Measurements from ENCODE around the gene MARCHF4.

Gene MARCHF4, protein sequence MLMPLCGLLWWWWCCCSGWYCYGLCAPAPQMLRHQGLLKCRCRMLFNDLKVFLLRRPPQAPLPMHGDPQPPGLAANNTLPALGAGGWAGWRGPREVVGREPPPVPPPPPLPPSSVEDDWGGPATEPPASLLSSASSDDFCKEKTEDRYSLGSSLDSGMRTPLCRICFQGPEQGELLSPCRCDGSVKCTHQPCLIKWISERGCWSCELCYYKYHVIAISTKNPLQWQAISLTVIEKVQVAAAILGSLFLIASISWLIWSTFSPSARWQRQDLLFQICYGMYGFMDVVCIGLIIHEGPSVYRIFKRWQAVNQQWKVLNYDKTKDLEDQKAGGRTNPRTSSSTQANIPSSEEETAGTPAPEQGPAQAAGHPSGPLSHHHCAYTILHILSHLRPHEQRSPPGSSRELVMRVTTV

DNA sequence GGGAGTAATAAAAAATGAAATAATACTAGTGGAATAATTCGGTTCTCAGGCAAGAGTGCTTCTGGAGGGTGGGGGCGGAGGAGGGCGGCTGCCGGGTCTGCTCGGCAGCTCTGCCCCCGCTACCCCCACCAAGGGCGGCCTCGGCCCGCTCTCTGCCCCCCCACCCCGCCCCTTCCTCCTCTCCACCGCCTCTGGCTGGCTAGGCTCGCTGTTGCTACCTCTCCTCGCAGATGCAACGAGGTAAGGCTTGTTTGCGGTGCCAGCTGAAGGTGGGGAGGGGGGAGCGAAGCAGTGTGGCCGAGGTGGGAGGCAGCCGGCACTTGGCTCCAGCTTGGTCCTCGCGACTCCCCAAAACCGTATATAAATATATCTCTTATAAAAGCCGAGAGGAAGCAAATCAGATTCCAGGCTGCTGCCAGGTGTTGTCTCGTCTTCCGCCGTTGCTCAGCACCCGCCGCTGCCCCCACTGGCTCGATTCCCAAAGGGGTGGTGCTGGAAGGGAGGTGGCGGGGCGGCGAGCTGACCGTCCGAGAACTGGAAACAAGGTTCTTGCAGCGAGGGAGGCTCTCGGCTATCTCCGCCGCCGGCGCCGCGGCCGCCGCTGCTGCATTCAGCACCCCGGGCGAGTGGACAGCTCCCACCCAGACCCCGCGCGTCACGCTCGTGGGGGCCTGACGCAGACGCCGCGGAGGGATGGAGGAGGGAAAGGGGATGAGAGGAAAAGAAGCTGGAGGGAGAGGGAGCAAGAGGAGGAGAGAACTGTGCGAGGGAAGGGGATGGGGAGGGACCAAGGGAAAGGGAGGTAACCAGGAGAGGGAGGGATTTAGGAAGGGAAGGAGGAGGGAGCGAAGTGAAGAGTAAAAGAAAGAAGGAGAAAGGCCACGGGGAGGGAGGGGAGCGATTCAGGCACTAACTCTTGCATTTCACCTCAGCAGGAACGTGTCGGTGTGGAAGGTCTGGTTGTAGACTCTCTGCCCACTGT is at the start of gene MARCHF4:
TSS of gene MARCHF4 (minus strand) at position 763 of the 982 bp plus-strand sequence. CDS start 2,223 bp downstream, outside the sequence.
- DNase-seq, result peak; percentile 58

DNA sequence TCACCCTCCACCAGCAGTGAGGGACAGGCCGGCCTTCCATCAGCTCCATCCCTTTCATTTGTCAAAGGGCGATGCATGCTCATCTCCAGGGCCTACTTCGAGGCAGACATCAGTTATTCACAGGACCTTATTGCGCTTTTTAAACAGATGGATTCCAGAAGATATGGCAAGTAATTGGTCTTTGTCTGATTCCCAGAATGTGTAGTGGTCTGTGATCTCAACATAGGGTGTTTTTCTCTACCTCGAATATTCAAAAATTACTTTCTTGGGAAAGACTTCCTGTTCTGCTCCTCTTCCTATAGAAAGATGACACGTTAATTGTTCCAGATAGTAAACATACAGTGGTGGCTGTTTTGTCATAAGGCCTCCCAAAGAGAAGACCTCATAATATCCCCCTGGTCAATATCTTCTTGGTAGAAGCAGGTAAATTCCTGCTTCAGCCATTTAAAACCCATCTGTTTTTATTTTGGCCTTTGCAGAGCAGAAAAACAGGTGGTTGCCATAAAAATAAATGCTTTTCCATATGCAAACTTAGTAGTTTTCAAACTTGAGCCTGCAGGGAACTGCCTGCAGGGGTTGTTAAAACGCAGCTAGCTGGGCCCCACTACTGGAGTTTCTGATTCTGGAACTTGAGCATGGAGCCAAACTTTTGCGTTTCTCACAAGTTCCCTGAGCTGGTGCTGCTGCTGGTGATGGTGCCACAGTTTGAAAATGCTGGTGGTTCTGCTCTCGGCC is 48.3 kb upstream of the MARCHF4 start:
- DNase-seq, result no peak

DNA sequence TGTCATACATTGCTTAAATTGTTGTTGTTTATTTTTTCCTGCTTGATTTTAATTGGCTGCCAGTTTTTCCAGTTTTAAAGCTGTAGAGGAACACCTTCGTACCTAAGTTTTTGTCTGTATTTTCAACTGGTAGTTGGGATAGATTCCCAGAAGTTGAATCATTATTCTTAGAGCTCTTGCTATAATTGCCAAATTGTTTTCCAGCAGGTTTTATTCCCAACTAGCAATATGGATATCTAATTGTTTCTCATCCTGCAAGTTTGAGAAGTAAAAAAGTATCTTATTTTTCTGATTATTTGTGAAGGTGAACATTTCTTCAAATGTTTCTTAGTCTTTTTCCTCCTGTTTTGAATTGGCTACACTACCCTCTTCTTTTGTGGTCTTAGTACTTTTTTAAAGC is 46.7 kb upstream of the MARCHF4 start:
- DNase-seq, result no peak

DNA sequence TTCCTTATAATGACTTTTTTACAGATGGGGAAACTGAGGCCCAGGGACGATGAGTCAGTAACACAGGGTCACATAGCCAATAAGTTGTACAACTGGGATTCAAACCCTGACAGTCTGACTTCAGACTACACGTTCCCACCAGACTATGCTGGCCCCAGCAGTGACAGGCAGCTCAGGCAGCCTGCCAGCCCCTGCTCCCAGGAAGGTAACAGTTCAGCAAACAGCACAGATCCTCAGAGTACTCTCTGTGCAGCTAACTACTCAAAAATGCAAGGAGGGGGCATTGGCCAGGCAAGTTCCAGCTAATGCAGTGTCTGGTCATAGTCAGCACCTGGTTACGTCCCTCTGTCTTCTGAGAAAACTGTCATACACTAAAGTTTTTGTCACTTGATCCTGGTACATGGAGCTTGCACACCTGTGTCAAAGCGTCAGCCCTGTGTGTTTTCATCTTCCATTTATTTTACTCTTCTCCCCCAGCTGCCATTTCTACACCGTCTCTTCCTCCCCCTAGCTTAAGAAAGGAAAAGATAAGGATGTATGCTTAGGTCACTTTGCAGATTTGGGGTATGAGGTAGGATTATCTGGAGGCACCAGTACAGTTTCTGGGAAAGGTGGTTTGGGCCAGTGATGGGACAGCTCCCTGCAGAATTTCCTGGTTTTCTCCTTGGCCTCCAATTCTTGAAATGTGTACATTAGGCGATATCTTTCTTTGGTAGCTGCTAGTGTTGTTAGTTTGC is 44.5 kb upstream of the MARCHF4 start:
- no peak for DNase-seq

DNA sequence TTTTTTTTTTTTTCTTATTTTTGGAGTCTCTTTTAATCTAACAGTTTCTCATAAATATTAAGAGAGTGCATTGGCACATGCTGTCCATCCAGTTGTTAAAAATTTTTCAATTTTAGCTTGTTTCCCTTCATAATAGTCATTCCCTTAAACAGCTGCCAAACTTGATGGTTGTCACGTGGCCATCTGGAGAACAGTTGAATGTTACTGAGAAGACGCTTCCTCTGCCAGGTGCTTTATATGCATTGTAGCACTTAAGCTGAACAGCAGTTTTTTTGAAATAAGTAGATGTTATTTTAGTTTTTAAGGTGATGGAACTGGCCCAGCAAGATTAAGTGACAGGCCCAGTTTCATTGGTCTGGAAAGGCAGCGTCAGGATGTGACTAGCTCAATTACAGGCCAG is 43.3 kb upstream of the MARCHF4 start:
- DNase-seq, result no peak

DNA sequence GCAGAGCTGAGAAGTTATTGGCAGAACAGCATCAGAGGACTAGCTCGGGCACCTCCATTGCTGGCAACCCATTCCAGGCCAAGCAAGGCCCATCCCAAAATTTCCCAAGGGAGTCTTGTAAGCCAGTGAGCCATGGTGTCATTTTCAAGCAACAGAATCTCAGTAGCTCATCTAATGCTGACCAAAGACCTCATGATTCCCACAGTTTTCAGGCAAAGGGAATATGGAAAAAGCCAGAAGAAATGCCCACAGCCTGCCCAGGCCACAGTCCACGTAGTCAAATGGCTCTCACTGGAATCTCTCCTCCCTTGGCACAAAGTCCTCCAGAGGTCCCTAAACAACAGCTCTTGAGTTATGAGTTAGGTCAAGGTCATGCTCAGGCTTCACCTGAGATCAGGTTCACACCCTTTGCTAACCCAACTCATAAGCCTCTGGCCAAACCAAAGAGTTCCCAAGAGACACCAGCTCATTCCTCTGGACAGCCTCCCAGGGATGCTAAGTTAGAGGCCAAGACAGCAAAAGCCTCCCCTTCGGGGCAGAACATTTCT is 42.6 kb upstream of the MARCHF4 start:
- DNase-seq, result no peak

DNA sequence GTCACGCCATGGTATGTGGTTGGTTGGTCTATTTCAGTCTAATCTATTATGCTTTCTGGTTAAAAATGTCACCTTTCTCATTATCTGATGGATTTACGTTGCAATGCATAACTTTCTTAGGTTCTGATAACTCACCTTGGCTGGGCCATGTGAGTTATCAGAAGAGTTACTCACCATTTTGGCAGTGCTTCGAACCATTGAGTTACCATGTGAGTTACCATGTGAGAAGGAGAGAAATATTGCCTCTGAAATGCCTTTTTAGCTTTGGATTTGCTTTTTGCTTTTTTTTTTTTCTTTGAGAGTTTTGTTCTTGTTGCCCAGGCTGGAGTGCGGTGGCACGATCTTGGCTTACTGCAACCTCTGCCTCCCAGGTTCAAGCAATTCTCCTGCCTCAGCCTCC is 41.6 kb upstream of the MARCHF4 start:
- DNase-seq, result no peak

DNA sequence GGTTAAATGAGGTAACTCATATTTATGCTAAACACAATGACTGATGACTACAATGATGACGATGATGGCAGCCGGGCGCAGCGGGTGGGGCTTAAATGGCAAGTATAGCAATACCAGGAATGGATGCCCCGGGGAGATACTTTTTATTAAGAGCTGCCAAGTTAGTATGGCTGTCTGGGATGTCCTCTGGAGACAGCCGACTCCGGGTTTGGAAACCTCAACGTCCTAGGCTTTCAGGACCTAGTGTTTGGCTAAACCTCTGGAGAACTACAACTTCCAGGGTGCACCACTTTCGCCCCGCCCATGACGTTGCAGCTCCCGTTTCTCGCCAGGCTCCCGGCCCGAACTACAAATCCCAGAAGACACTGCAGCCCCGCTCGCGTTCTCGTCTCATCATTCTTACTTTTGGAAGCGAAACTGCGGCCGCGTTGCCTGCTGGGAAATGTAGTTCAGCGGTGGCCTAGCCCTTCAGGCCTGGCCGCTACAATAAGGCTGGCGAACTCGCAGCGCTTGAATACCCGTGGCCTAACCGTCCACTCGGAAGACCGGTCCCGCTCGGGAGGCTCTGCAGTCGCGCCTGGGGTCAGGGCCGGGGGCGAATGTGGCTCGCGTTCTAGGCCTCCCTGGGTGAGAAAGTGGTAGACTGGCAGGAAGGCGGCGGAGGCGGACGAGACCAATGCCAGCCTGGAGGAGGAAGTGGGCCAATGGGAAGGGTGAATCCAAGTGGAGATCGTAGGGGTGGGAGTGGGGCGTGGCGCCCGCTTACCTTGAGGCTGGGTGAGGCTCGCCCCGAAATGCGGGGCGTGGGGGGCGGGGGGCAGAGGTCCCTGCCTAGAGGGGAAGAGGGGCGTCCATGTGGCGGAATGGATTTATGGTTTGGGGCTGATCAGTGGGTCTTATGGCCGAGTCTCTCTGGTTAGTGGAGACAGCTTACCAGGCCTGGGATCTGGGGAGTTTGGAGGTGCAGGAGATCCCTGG is 40.0 kb upstream of the MARCHF4 start, which contains the start of gene SMARCAL1:
TSS of gene SMARCAL1 (plus strand) at position 463 of the 978 bp plus-strand sequence. CDS start 2,221 bp downstream, outside the sequence.
- DNase-seq, result peak; percentile 96

DNA sequence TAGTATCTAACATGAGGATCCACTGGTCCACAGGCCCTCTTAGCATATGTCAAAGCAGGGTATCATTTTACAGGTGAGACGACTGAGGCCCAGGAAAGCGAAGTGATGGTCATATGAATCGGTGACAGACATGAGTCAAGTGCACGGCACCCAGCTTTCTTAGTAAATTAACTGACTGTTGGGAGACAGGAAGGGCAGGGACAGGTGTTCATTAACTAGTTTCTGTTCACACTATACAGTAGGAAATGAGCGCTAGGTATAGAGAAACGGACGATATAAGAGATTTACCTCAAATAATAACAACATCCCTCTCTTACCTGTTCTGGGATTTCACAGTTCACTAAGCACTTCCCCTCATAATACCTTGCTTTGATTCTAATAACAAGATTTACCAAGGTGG is 38.3 kb upstream of the MARCHF4 start:
- no peak for DNase-seq

DNA sequence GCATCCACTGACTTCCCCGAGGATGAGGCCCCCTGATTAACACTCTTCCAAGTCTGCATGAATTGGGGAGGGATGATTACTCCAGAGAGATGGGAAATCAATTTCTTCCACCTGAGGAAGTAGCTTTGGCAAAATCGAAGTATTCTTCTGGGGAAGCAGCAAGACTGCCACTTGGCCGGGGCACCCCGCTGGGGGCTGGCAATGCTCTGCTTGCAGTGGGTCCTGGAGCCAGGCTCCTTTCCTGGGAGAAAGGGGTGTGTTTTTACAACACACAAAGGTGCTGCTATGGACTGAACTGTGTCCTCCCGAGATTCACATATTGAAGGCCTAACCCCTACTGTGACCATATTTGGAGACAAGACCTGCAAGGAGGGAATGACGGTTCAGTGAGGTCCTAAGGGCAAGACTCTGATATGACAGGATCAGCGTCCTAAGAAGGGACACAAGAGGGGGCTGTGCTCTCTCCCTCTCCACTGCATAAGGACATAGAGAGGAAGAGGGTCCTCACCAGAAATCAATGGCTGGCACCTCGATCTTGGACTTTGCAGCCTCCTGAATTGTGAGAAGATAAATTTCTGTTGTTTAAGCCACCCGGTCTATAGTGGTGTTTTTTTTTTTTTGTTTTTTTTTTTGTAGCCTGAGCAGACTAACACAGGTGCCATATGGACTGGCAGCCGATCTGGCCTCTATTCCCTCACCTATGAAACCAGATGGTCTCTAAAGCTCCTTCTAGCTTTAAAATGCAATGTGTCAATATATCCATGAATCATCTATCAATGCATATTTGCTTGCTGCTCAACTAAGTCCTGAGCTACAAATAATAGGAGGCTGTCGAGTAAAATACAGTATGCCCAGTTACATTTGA is 36.4 kb upstream of the MARCHF4 start:
- DNase-seq, result no peak

DNA sequence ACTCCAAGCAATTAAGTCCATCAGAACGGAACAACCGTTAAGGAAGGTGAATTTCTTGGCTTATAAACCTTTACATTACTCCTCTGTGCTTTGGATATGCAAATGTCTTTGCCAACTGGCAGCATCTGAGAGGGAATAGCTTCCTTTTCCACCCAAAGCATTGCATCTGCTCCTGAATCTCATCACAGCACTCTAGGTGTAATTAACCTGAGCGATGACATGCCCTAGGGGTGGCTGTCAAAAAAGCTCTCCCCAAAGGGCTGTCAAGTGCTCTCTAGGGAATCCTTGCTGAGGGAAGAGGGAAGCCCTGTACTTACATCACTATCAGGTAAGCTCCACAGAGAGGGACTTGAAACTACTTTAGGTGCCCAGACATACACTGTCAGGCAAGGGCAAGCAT is 34.5 kb upstream of the MARCHF4 start:
- DNase-seq, result no peak

DNA sequence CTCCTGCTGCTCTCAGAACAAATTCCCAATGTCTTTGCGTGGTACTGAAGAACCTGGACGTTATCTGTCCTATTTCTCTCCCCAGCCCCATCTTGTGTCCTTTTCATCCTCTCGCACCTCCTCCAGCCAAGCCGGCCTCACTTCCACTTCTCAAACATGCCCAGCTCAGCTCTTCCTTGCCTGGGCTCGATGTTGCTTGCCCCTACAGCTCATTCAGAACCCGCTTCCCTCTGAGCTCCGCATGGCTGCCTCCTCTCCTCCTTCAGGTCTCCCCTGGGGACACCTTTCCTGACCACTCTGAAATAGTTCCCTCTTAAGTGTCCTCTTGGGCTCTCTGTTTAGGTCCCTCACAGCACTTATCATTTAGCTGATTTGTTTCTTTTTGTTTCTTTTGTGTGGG is 33.3 kb upstream of the MARCHF4 start:
- DNase-seq, result no peak

DNA sequence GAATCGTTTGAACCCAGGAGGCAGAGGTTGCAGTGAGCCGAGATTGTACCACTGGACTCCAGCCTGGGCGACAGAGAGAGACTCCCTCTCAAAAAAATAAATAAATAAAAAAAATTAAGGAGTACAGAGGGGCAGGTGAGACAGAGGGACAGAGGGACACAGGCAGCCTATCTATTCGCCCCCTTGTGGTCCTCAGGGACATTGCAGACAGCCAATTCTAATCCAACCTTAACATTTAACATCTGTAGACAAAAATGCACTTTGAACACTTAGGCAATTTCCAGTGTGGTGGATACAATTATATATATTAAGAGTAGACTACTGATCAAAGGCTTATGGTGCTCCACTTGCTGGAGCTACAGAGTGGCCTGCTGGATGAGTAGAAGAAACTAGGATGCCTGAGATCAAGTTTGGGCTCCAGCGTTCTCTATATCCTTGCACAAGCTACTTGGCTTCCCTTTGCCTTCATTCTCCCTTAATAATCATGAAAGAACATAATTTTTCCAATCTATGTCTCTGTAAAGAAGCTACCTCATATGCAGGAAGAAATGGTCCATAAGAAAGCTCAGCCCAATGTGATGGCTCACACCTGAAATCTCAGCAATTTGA is 31.8 kb upstream of the MARCHF4 start:
- peak; percentile 21 for DNase-seq

DNA sequence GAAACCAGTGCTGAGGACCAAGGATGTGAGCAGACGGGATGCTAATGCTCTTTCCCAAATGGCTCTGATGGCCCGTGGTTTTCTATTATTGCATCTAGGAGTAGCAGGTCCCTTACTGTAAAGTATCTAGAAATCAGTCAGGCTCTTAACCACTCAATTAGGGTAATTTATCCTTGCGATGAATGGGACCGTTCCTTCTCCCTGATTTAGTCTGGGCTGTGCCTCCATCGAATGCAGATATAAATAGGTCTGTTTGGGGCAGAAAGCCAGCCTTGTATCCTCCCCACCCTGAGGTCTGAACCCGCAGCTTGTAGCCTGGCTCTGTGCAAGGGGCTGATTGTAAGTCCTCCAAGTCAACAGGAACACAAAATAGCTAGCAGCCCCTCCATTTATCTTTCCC is 30.5 kb upstream of the MARCHF4 start:
- DNase-seq, result no peak

DNA sequence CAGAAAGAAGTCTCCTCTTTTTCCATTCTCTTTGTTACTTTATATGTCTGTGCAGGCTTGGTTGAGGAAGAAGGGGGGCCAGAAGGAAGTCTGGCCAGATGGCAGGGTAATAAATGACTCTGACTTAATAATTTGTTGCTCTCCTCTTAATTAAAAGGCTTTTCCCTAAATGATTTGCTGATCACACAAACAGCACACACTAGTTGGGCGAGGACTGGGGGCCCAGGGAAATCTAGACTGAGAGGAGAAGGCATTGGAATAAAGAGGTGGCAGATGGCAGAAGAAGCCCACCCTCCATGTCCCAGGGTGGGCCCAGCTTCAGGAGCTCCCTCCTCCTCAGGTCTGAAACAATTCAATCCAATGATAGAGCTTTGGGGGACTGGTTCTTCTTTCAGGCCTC is 27.3 kb upstream of the MARCHF4 start:
- no peak for DNase-seq

DNA sequence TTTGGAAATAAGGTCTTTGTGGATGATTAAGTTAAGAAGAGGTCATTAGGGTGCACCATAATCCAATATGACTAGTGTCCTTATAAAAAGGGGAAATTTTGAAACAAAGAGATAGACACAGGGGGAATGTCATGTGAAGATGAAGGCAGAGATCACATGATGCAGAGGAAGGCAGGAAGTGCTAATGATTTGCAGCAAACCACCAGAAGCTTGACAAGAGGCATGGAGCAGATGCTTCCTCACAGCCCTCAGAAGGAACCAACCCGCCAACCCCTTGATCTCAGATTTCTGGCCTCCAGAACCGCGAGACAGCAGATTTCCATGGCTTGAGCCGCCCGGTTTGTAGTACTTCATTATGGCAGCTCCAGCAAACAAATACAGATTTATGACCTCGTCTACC is 22.6 kb upstream of the MARCHF4 start:
- no peak for DNase-seq

DNA sequence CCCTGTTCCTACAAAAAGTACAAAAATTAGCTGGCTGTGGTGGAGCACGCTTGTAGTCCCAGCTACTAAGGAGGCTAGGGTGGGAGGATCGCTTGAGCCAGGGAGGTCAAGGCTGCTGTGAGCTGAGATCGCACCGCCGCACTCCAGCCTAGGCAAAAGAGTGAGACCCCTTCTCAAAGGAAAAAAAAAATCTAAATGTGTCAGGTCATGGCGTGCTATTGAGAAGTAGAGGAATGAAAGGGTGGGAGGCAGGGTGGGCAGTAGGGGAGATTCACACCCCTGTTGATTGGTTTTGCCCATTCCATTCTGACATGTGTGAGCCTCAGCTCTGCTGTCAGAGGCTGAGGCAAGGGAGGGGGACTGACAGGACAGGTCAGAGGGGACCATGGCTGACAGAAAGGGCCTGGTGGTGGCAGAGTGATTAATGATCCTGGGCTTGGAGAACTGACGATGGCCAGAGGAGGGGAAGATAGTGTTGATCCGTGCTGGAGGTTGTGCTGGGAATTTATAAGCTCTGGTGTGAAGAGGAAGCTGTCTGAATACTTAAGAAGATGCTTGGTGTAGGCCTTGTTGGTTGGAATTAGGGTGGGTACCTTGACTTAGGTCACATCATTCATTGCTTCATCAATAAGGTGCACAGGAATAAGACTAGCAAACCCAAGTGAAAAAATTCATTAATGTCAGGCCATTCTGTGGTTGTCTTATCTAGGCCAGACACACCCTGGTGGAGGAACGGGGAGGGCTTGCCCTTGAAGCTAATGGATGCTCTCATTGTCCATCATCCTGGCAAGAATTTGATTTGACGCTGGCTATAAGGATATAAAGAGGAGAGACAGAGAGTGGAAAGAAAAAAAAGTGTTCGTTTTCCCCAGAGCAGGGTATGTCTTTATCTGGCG is 20.9 kb upstream of the MARCHF4 start:
- no peak for DNase-seq

DNA sequence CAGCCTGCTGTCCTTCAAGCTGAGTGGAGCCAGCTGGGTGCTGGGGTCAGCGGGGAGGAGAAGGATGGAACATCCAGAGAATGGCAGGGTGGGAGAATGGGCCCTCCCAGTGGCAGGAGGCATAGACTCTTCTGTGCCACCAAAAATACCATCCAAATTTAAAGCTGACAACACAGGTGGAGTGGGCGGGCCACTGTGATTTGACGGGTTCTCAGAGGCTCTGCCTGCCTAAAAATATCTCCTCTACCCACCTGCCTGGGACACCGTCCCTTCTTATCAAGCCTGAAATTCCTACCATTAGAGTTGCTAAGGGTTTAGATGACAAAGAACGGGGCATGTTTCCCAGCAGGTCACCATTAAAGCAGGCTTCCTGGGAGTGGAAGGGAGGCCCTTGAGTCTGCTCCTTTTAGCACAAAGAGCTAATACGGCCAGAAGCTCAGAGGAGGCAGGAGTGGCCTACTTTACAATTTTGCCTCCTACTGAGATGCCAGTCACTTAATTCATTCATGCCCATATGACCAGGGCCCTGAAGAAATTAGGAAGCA is 19.8 kb upstream of the MARCHF4 start:
- DNase-seq, result no peak

Measured in NCI-H2029 (cell line).